Measurements from ENCODE around the gene RGL1. TPM values are rescaled to one million over a fixed set of nuclear protein-coding genes. Genes with fewer than 3 reads are reported as not detected.

Gene RGL1
- total RNA-seq, 1 experiment from 2014 or later, result 34.5 TPM

DNA sequence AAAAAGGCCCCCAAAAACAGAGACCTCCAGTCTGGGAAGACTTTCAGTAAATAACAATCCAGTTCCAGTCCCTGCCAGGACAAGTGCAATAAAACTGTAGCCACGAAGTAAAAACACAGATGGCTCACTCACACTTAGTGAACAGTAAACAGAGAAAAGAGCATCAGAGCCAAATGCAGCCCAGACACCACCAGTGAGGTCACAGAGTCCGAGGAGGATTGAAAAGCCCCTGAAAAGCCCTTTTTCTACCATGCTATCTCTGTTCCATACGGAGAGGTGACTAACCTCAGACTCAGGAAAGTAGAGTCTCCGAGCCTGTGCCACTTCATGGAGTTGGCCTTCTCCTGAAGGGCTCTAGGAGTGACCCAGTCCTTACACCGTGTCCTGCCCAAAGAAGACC lies 148.1 kb downstream of the RGL1 start:
- ChIA-PET CTCF (no interaction called here), POLR2A (no interaction called here)
- Histone ChIP-seq H3K4me1 (peaks cover 9% of the 10 kb centered on the region; the same call in 1 of the 2 replicates), H3K9me3 (no peaks in the 10 kb centered on the region), H3K27me3 (replicated peaks; ENCODE audit: control insufficient read depth, insufficient read depth, low read length) (no peaks in the 10 kb centered on the region), H3K36me3 (ENCODE audit: control insufficient read depth, insufficient read depth, low read length) (no peaks in the 10 kb centered on the region), H3K4me3 (ENCODE audit: low read depth, low read length) (no peak overlapping the region)
- Mint-ChIP-seq H3K36me3 (ENCODE audit: insufficient read depth, unreplicated experiment) (peaks cover 8% of the 10 kb centered on the region), H3K27ac (ENCODE audit: unreplicated experiment) (no peak overlapping the region), H3K27me3 (ENCODE audit: insufficient read depth, unreplicated experiment) (no peaks in the 10 kb centered on the region), H3K9me3 (ENCODE audit: unreplicated experiment) (peaks cover 10% of the 10 kb centered on the region), H3K4me3 (ENCODE audit: unreplicated experiment) (no peak overlapping the region), H3K4me1 (ENCODE audit: low read depth, unreplicated experiment) (peaks cover 9% of the 10 kb centered on the region)
- intact Hi-C loops (cut with micrococcal nuclease; ENCODE audit: unreplicated experiment), result no loop called here
- TF ChIP-seq, protein P1, sequence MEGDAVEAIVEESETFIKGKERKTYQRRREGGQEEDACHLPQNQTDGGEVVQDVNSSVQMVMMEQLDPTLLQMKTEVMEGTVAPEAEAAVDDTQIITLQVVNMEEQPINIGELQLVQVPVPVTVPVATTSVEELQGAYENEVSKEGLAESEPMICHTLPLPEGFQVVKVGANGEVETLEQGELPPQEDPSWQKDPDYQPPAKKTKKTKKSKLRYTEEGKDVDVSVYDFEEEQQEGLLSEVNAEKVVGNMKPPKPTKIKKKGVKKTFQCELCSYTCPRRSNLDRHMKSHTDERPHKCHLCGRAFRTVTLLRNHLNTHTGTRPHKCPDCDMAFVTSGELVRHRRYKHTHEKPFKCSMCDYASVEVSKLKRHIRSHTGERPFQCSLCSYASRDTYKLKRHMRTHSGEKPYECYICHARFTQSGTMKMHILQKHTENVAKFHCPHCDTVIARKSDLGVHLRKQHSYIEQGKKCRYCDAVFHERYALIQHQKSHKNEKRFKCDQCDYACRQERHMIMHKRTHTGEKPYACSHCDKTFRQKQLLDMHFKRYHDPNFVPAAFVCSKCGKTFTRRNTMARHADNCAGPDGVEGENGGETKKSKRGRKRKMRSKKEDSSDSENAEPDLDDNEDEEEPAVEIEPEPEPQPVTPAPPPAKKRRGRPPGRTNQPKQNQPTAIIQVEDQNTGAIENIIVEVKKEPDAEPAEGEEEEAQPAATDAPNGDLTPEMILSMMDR (IDR thresholded peaks at IDR 0.05; ENCODE audit: insufficient read depth in 1 of 2, low read depth in 1 of 2, low read length in 1 of 2, severe bottlenecking in 1 of 2, unreplicated experiment in 1 of 2), result no peak
- no peak for DNase-seq
- no TSS peak for BruUV-seq (replicated peaks)

DNA sequence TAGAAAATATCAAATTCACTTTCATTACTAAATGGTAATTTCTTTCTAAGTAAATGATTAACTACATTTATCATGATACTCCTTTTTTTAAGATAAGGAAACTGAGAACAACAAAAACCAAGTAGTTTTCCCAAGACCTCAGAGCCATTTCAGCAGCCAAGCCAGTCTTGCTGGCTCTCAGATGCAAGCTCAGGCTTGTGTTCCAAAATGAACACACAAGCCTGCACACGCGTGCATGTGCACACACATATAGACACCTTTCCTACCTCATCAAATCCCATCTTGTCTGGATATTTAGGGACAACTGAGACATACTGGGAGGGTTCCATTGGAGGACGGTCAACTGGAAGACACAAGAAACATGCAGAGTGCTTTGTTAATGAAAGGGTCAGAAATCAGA lies 149.6 kb downstream of the RGL1 start:
- POLR2A ChIA-PET, result no interaction called here
- Histone ChIP-seq H3K36me3 (ENCODE audit: control insufficient read depth, insufficient read depth, low read length) (no peaks in the 10 kb centered on the region), H3K9me3 (no peaks in the 10 kb centered on the region), H3K4me3 (ENCODE audit: low read depth, low read length) (no peak overlapping the region), H3K4me1 (peaks cover 9% of the 10 kb centered on the region; the same call in 1 of the 2 replicates), H3K27me3 (replicated peaks; ENCODE audit: control insufficient read depth, insufficient read depth, low read length) (no peaks in the 10 kb centered on the region)
- BruUV-seq (replicated peaks), result no TSS peak
- Mint-ChIP-seq H3K4me1 (ENCODE audit: low read depth, unreplicated experiment) (peaks cover 9% of the 10 kb centered on the region), H3K4me3 (ENCODE audit: unreplicated experiment) (no peak overlapping the region), H3K27me3 (ENCODE audit: insufficient read depth, unreplicated experiment) (no peaks in the 10 kb centered on the region), H3K36me3 (ENCODE audit: insufficient read depth, unreplicated experiment) (peaks cover 8% of the 10 kb centered on the region), H3K9me3 (ENCODE audit: unreplicated experiment) (peaks cover 10% of the 10 kb centered on the region), H3K27ac (ENCODE audit: unreplicated experiment) (peak overlapping the region; percentile 19)
- TF ChIP-seq, protein P1 (IDR thresholded peaks at IDR 0.05; ENCODE audit: insufficient read depth in 1 of 2, low read depth in 1 of 2, low read length in 1 of 2, severe bottlenecking in 1 of 2, unreplicated experiment in 1 of 2), result no peak
- intact Hi-C loops (cut with micrococcal nuclease; ENCODE audit: unreplicated experiment), result no loop called here
- no peak for DNase-seq
- CTCF ChIA-PET, result no interaction called here

DNA sequence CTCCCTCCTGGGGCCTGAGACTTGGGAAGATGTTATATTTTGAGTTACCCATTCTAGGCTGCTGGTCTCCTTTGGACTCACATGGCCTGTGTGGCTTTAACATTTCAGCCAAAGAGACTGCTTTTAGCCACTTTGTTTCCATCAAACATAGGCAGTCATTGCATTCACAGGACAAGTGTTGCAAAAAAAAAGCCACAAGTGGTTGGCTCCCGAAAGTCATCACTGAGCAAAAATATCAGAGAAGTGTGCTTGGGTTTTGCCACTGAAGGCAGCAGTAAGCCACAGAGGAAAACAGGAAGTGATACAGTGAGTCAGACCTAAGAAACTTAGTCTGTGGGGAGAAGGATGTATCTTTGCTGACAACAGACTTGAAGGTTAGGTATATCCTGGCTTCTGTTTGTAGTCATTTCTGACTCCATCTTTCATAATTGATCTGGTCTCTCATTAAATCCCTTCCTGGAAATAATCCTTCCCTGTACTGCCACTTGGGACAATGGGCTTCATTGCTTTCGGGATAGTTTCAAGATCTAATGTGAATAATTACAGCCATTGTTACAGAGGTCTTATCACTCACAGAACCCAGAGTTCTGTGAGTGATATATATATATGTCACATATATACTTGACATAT lies 151.8 kb downstream of the RGL1 start:
- intact Hi-C loops (cut with micrococcal nuclease; ENCODE audit: unreplicated experiment), result no loop called here
- no peak overlapping the region for H3K4me3 Mint-ChIP-seq (ENCODE audit: unreplicated experiment)
- no peaks in the 10 kb centered on the region for H3K36me3 Mint-ChIP-seq (ENCODE audit: insufficient read depth, unreplicated experiment)
- Histone ChIP-seq H3K4me3 (ENCODE audit: low read depth, low read length) (no peak overlapping the region), H3K4me1 (peaks cover 9% of the 10 kb centered on the region; the same call in 1 of the 2 replicates), H3K27me3 (replicated peaks; ENCODE audit: control insufficient read depth, insufficient read depth, low read length) (no peaks in the 10 kb centered on the region), H3K36me3 (ENCODE audit: control insufficient read depth, insufficient read depth, low read length) (no peaks in the 10 kb centered on the region), H3K9me3 (no peaks in the 10 kb centered on the region)
- DNase-seq, result no peak
- no peaks in the 10 kb centered on the region for H3K27me3 Mint-ChIP-seq (ENCODE audit: insufficient read depth, unreplicated experiment)
- TF ChIP-seq, protein P1 (IDR thresholded peaks at IDR 0.05; ENCODE audit: insufficient read depth in 1 of 2, low read depth in 1 of 2, low read length in 1 of 2, severe bottlenecking in 1 of 2, unreplicated experiment in 1 of 2), result no peak
- H3K27ac Mint-ChIP-seq (ENCODE audit: unreplicated experiment), result no peak overlapping the region
- POLR2A ChIA-PET, result interaction anchor here (0.7 kb wide), 1 partner anchor 523 kb away, joined by 4 read pairs; no protein-coding TSS in a partner anchor
- H3K4me1 Mint-ChIP-seq (ENCODE audit: low read depth, unreplicated experiment), result peaks cover 9% of the 10 kb centered on the region
- CTCF ChIA-PET, result no interaction called here
- BruUV-seq (replicated peaks), result no TSS peak
- H3K9me3 Mint-ChIP-seq (ENCODE audit: unreplicated experiment), result no peaks in the 10 kb centered on the region

Measured in Caco-2 (cell line).